Fibroblast of lung (primary cell): ENCODE measurements around the gene NEK6.

Source experiments
- CTCF ChIP-seq, 2 donors: IDR thresholded peaks in 1 of 2; conservative IDR thresholded peaks in 1 of 2; 1 replicate in 1 of 2; 2 replicates in 1 of 2; pipeline ENCODE4 v1.5.1; 2011 to 2012; ENCODE audit warnings: low read length in 2 of 2, control low read depth in 1 of 2, inconsistent platforms in 1 of 2, low read depth in 1 of 2, mild to moderate bottlenecking in 1 of 2
- EZH2 ChIP-seq: IDR thresholded peaks from 2 replicates; pipeline ENCODE4 v1.5.1; 2012; ENCODE audit warnings: low read length, control low read depth, mild to moderate bottlenecking; ENCODE audit errors: missing control alignments

DNA sequence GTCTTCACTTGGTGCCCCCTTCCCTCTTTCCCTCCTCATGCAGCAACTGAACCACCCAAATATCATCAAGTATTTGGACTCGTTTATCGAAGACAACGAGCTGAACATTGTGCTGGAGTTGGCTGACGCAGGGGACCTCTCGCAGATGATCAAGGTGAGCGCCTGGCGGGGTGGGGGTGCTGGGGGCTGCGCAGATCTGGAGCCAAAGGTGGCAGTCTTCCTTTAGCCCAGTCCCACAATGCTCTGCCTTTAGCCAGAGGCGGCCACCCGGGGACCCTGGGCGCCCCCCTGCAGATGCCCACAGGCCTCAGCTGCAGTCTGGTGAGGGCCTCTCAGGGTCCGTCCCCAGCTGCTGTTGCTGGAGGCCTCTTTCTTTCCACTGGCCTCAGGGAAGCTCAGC lies 63.7 kb downstream of the NEK6 start:
- TF ChIP-seq EZH2 (no peak), CTCF (conservative IDR thresholded peaks at IDR 0.05 in 1 of 2, IDR thresholded peaks at IDR 0.05 in 1 of 2; ENCODE audit: low read depth in 1 of 2, low read length in 2 of 2) (no peak)
